Suprapubic skin (tissue), 4 donors: ENCODE data around the gene CAMK1. TPM values are rescaled to one million over a fixed set of nuclear protein-coding genes. Genes with fewer than 3 reads are reported as not detected.
A peak's percentile ranks its signal among the peaks of the same experiment; 100 is the strongest.

Experiments used
- DNase-seq, 2 donors: peaks; one replicate each; pipeline ENCODE4 v3.0.0-alpha.2; 2019; ENCODE audit warnings: low spot score in 2 of 2
- H3K27ac ChIP-seq: fragments of 200-600 bp; sonication (generic); one replicate; pipeline ENCODE4 v1.5.1; 2019
- H3K27me3 ChIP-seq: fragments of 200-600 bp; sonication (generic); one replicate; pipeline ENCODE4 v1.5.1; 2019
- H3K36me3 ChIP-seq: fragments of 200-600 bp; sonication (generic); one replicate; pipeline ENCODE4 v1.5.1; 2019
- H3K4me1 ChIP-seq: fragments of 200-600 bp; sonication (generic); one replicate; pipeline ENCODE4 v1.5.1; 2019
- H3K4me3 ChIP-seq: fragments of 200-600 bp; sonication (generic); one replicate; pipeline ENCODE4 v1.5.1; 2019; ENCODE audit warnings: mild to moderate bottlenecking
- H3K9me3 ChIP-seq: fragments of 200-600 bp; sonication (generic); one replicate; pipeline ENCODE4 v1.5.1; 2019
- CTCF ChIP-seq, 2 donors: fragments of 200-600 bp in 1 of 2; fragments of 450-650 bp in 1 of 2; sonication (generic) in 1 of 2; IDR thresholded peaks; one replicate each; pipeline ENCODE4 v1.5.1; 2016 to 2019; ENCODE audit warnings: antibody characterized with exemption in 2 of 2, mild to moderate bottlenecking in 1 of 2, moderate library complexity in 1 of 2
- EP300 ChIP-seq: sonication (generic); formaldehyde crosslinking; IDR thresholded peaks from one replicate; pipeline ENCODE4 v1.6.1; 2017; ENCODE audit warnings: antibody characterized with exemption
- POLR2A ChIP-seq, 2 donors: fragments of 450-650 bp; IDR thresholded peaks; one replicate each; pipeline ENCODE4 v1.6.1; 2017; ENCODE audit warnings: antibody characterized with exemption in 2 of 2, mild to moderate bottlenecking in 2 of 2, moderate library complexity in 2 of 2
- POLR2AphosphoS5 ChIP-seq, 3 donors: sonication (generic); formaldehyde crosslinking; IDR thresholded peaks; one replicate each; pipeline ENCODE4 v1.6.1; 2017; ENCODE audit warnings: antibody characterized with exemption in 3 of 3
- WGBS: methylation state at CpG from one replicate; pipeline ENCODE4 v1.1.5; 2018; 5-methylcytosine and 5-hydroxymethylcytosine counted together
- total RNA-seq, 4 donors: library from RNA; depleted of rRNA; stranded (reverse); fragments of >200 nt; gene quantifications; one replicate each; pipeline ENCODE4 v1.1.0, GENCODE V29; 2016

Gene CAMK1
- total RNA-seq, 4 donors from 2014 or later = 3.3 to 13.0 (median 5.2) TPM

DNA sequence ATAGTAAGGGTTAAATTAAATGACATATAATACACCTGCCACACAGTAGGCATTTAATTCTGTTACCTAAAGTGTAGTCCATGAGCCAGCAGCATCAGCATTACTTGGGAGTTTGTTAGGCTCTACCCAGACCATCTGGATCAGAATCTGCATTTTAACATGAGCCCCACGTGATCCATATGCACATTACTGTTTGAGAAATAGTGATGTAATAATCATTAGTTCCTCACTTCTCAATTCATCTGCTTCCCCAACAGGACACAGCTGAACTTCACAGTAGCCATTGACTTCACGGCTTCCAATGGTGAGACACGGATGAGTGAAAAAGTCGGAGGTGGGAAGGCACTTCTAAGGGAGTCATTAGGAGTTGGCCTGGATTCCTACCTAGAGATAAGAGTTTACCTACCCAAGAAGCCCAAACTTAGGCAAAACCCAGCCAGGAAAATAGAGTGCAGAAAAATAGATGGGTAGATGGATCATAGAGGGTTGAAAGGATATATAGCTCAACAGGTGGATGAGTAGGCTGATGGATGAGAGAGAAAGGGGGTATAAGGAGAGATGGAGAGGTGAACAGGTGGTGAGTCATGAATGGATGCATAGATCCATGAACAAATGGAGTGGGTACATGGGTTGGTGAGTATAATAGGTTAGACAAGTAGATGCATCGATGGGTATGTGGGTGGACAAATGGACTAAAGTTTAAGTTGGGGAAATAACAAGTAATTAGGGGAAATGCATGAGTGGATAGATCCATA is 52.8 kb downstream of the CAMK1 start:
- Histone ChIP-seq H3K36me3 (no peaks in the 10 kb centered on the region), H3K27me3 (no peaks in the 10 kb centered on the region), H3K27ac (no peak overlapping the region), H3K4me3 (no peak overlapping the region), H3K9me3 (no peaks in the 10 kb centered on the region), H3K4me1 (peaks cover 11% of the 10 kb centered on the region)
- no peak for DNase-seq
- TF ChIP-seq CTCF (IDR thresholded peaks at IDR 0.05) (no peak), EP300 (no peak), POLR2AphosphoS5 (IDR thresholded peaks at IDR 0.05) (no peak), POLR2A (IDR thresholded peaks at IDR 0.05) (no peak)
- WGBS = 85% methylated on average over 5 of the region's 5 CpGs

- Histone ChIP-seq H3K27ac (no peak overlapping the region), H3K36me3 (no peaks in the 10 kb centered on the region), H3K4me3 (no peak overlapping the region), H3K9me3 (no peaks in the 10 kb centered on the region), H3K4me1 (peaks cover 11% of the 10 kb centered on the region), H3K27me3 (no peaks in the 10 kb centered on the region)
- no peak for TF ChIP-seq POLR2A (IDR thresholded peaks at IDR 0.05)
- peak; percentile 56 to 75 for TF ChIP-seq CTCF (IDR thresholded peaks at IDR 0.05)
- no peak for TF ChIP-seq EP300
- peak in 2 of 3 donors; percentile 12 to 37 for TF ChIP-seq POLR2AphosphoS5 (IDR thresholded peaks at IDR 0.05)
- WGBS = 36% methylated on average over 6 of the region's 6 CpGs
- DNase-seq = peak in 1 of 2 donors; percentile 86
Measured at GRCh38 chr3:9715764-9716437, 53.8 kb downstream of the CAMK1 start.

GRCh38 chr3:9715136-9715535 is 54.6 kb downstream of the CAMK1 start:
- Histone ChIP-seq H3K27me3 (no peaks in the 10 kb centered on the region), H3K4me3 (no peak overlapping the region), H3K9me3 (no peaks in the 10 kb centered on the region), H3K4me1 (peaks cover 11% of the 10 kb centered on the region), H3K27ac (no peak overlapping the region), H3K36me3 (no peaks in the 10 kb centered on the region)
- no peak for TF ChIP-seq EP300
- DNase-seq = no peak
- WGBS = 34% methylated on average over 4 of the region's 4 CpGs

- Histone ChIP-seq H3K27me3 (no peaks in the 10 kb centered on the region), H3K27ac (no peak overlapping the region), H3K4me1 (peaks cover 11% of the 10 kb centered on the region), H3K9me3 (no peaks in the 10 kb centered on the region), H3K36me3 (no peaks in the 10 kb centered on the region), H3K4me3 (no peak overlapping the region)
- DNase-seq = no peak
- TF ChIP-seq EP300 (no peak), CTCF (IDR thresholded peaks at IDR 0.05) (no peak), POLR2AphosphoS5 (IDR thresholded peaks at IDR 0.05) (no peak), POLR2A (IDR thresholded peaks at IDR 0.05) (no peak)
- WGBS = 92% methylated on average over 4 of the region's 4 CpGs
Measured at GRCh38 chr3:9713142-9713541, 56.6 kb downstream of the CAMK1 start.

DNA sequence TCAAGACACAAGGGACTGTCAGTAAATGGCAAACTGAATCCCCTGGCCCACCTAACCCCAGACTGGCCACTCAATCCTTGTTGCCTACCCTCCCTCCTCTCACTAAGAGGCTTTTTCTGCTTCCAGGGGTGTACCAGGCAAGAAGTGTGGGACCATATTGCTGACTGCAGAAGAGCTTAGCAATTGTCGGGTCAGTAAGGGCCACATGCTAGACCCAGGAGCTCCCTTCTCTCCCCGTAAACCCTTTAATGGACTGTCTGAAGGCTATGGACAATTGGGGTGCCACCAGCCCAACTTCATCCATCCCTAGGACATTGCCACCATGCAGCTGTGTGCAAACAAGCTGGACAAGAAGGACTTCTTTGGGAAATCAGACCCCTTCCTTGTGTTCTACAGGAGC is 57.3 kb downstream of the CAMK1 start:
- no peak overlapping the region for H3K27ac ChIP-seq
- no peaks in the 10 kb centered on the region for H3K36me3 ChIP-seq
- no peak for TF ChIP-seq EP300
- TF ChIP-seq POLR2A (IDR thresholded peaks at IDR 0.05) = no peak
- TF ChIP-seq CTCF (IDR thresholded peaks at IDR 0.05) = no peak
- TF ChIP-seq POLR2AphosphoS5 (IDR thresholded peaks at IDR 0.05) = no peak
- 90% methylated on average over 2 of the region's 2 CpGs for WGBS
- no peak for DNase-seq
- H3K4me1 ChIP-seq = peaks cover 11% of the 10 kb centered on the region
- H3K9me3 ChIP-seq = no peaks in the 10 kb centered on the region
- no peak overlapping the region for H3K4me3 ChIP-seq
- H3K27me3 ChIP-seq = no peaks in the 10 kb centered on the region
